Spleen (tissue), 11 donors: ENCODE data around the gene PLEKHA4. TPM values are rescaled to one million over a fixed set of nuclear protein-coding genes. Genes with fewer than 3 reads are reported as not detected.
"Not testable (repeated sequence)": the region's sequence is repeated elsewhere in the genome, so short reads cannot be mapped to it uniquely, and the experiment has no call there.

Experiments used
- DNase-seq: peaks from one replicate; pipeline ENCODE4 v3.0.0-alpha.2; 2020
- H3K27ac ChIP-seq, 8 donors: fragments of 200-600 bp; sonication (generic) in 7 of 8; 1 replicate in 4 of 8; 2 replicates in 4 of 8; pipeline versions ENCODE4 v1.5.0 to v1.8.0; 2016 to 2021; ENCODE audit warnings: inconsistent platforms in 4 of 8, mild to moderate bottlenecking in 4 of 8, moderate library complexity in 1 of 8
- H3K27me3 ChIP-seq, 7 donors: fragments of 200-600 bp; sonication (generic) in 6 of 7; replicated peaks in 1 of 7; 1 replicate in 4 of 7; 2 replicates in 3 of 7; pipeline versions ENCODE4 v1.5.0 to v1.8.0; 2016 to 2021; ENCODE audit warnings: inconsistent platforms in 3 of 7, mild to moderate bottlenecking in 1 of 7
- H3K36me3 ChIP-seq, 6 donors: fragments of 200-600 bp; sonication (generic) in 5 of 6; 1 replicate in 4 of 6; 2 replicates in 2 of 6; pipeline versions ENCODE4 v1.5.0 to v1.8.0; 2016 to 2021; ENCODE audit warnings: inconsistent platforms in 2 of 6
- H3K4me1 ChIP-seq, 6 donors: fragments of 200-600 bp; sonication (generic) in 5 of 6; 1 replicate in 3 of 6; 2 replicates in 3 of 6; pipeline versions ENCODE4 v1.5.0 to v1.8.0; 2016 to 2021; ENCODE audit warnings: inconsistent platforms in 3 of 6
- H3K4me3 ChIP-seq, 8 donors: fragments of 200-600 bp; sonication (generic) in 7 of 8; 1 replicate in 4 of 8; 2 replicates in 4 of 8; pipeline versions ENCODE4 v1.5.0 to v1.8.0; 2016 to 2021; ENCODE audit warnings: inconsistent platforms in 4 of 8, mild to moderate bottlenecking in 4 of 8, moderate library complexity in 2 of 8
- H3K9me3 ChIP-seq, 8 donors: fragments of 200-600 bp; sonication (generic) in 7 of 8; 1 replicate in 4 of 8; 2 replicates in 4 of 8; pipeline versions ENCODE4 v1.5.0 to v1.8.0; 2016 to 2021; ENCODE audit warnings: inconsistent platforms in 4 of 8
- POLR2A ChIP-seq, 3 donors: fragments of 450-650 bp; IDR thresholded peaks; one replicate each; pipeline ENCODE4 v1.5.1; 2017; ENCODE audit warnings: antibody characterized with exemption in 3 of 3, mild to moderate bottlenecking in 1 of 3
- POLR2AphosphoS5 ChIP-seq, 3 donors: sonication (generic); formaldehyde crosslinking; IDR thresholded peaks; one replicate each; pipeline ENCODE4 v1.5.1; 2017; ENCODE audit warnings: antibody characterized with exemption in 3 of 3
- WGBS, 5 donors: extraction: QIAGEN DNeasy Blood & Tissue Kit in 3 of 5; methylation state at CpG; one replicate each; pipeline versions ENCODE4 v1.1.5 to v1.1.7; 2013 to 2018; 5-methylcytosine and 5-hydroxymethylcytosine counted together
- intact Hi-C: fragments of 100-400 bp; cut with DNase I; formaldehyde crosslinking; loops from one replicate; pipeline ENCODE4 v1.15.0; 2023; ENCODE audit warnings: low total_unique reads
- polyA plus RNA-seq, 3 donors: library from polyadenylated mRNA; stranded (reverse); fragments of 200-250 nt; gene quantifications; one replicate each; pipeline ENCODE4 v1.2.1, GENCODE V29; 2013
- total RNA-seq, 7 donors: library from RNA; depleted of rRNA in 3 of 7; stranded (reverse); fragments of >200 nt in 3 of 7; fragmentation: NEBNext Ultra II Directional in 4 of 7; extraction: Animal tissue kit (Norgen Biotek cat#: 25700) in 4 of 7; gene quantifications; one replicate each; pipeline versions ENCODE4 v1.1.0 to v1.2.1, GENCODE V29; 2016 to 2021
- TF ChIP-seq, protein P1 (sequence below), 11 experiments: fragments of 200-600 bp in 7 of 11; fragments of 450-650 bp in 4 of 11; sonication (generic) in 4 of 11; IDR thresholded peaks in 8 of 11; conservative IDR thresholded peaks in 3 of 11; 1 replicate in 7 of 11; 2 replicates in 4 of 11; pipeline versions ENCODE4 v1.4.0 to v1.8.0; 2016 to 2021; ENCODE audit warnings: antibody characterized with exemption in 11 of 11, inconsistent platforms in 4 of 11, mild to moderate bottlenecking in 1 of 11
- donor health status: healthy with polysubstance abuse.
- donor health status: DM: no; HTN: no; CAD: no; lungs with moderate emphysema.
- donor health status: DM: no; HTN: no; CAD: no.
- donor health status: Bipolar disorder and iron deficiency.
- donor health status: healthy.
- donor health status: DM: no; HTN: no; CAD: no.
- donor health status: DM: yes; HTN: yes; CAD: no.

Gene PLEKHA4
- total and polyA plus RNA-seq, 10 donors, result 8.6 to 24.2 (median 14.9) TPM

DNA sequence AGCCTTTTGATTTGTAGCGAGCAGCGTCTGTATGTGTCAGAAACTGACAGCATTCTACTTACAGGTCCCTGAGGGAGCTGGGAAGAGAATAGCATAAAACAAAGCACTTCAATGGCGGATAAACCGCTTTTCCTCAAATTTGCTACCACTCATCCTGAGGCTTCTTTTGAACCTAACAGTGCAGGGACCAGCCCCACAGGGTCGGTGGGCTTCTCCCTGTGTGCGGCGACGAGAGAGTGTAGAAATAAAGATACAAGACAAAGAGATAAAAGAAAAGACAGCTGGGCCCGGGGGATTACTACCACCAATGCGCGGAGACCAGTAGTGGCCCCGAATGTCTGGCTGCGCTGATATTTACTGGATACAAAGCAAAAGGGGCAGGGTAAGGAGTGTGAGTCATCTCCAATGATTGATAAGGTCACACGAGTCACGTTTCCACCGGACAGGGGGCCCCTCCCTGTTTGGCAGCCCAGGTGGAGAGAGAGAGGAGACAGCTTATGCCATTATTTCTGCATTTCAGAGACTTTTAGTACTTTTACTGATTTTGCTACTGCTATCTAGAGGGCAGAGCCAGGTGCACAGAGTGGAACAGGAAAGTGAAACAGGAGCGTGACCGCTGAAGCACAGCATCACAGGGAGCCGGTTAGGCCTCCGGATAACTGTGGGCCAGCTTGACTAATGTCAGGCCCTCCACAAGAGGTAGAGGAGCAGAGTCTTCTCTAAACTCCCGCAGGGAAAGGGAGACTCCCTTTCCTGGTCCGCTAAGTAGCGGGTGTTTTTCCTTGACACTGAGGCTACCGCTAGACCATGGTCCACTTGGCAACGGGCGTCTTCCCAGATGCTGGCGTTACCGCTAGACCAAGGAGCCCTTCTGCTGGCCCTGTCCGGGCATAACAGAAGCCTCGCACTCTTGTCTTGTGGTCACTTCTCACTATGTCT is 7.9 kb upstream of the PLEKHA4 start:
- intact Hi-C loops, result loop anchor here (10.0 kb wide), 1 partner anchor 88 kb away; the partner anchor contains the start of gene FTL
- WGBS, 5 donors, result 65 to 80% (median 70%) methylated on average over 30 of the region's 30 CpGs
- not testable (repeated sequence) for DNase-seq

DNA sequence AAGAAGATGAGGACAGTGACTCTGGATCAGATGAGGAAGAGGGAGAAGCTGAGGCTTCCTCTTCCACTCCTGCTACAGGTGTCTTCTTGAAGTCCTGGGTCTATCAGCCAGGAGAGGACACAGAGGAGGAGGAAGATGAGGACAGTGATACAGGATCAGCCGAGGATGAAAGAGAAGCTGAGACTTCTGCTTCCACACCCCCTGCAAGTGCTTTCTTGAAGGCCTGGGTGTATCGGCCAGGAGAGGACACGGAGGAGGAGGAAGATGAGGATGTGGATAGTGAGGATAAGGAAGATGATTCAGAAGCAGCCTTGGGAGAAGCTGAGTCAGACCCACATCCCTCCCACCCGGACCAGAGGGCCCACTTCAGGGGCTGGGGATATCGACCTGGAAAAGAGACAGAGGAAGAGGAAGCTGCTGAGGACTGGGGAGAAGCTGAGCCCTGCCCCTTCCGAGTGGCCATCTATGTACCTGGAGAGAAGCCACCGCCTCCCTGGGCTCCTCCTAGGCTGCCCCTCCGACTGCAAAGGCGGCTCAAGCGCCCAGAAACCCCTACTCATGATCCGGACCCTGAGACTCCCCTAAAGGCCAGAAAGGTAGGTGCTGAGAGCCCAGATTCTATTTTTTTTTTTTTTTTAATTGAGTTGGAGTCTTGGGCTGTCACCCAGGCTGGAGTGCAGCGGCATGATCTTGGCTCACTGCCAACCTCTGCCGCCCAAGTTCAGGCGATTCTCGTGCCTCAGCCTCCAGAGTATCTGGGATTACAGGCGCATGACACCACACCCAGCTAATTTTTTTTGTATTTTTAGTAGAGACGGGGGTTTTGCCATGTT is 6.1 kb upstream of the PLEKHA4 start:
- Histone ChIP-seq H3K4me1 (peaks cover 41 to 75% (median 59%) of the 10 kb centered on the region in 6 donors), H3K9me3 (no peaks in the 10 kb centered on the region), H3K27ac (peak overlapping the region; percentile 96 to 100 (median 100)), H3K36me3 (peaks cover 0 to 65% (median 24%) of the 10 kb centered on the region in 6 donors), H3K4me3 (peak overlapping the region; percentile 60 to 90 (median 82)), H3K27me3 (no peaks in the 10 kb centered on the region)
- DNase-seq, result no peak
- peak in 1 of 3 donors; percentile 20 for TF ChIP-seq POLR2AphosphoS5 (IDR thresholded peaks at IDR 0.05)
- TF ChIP-seq, protein P1, sequence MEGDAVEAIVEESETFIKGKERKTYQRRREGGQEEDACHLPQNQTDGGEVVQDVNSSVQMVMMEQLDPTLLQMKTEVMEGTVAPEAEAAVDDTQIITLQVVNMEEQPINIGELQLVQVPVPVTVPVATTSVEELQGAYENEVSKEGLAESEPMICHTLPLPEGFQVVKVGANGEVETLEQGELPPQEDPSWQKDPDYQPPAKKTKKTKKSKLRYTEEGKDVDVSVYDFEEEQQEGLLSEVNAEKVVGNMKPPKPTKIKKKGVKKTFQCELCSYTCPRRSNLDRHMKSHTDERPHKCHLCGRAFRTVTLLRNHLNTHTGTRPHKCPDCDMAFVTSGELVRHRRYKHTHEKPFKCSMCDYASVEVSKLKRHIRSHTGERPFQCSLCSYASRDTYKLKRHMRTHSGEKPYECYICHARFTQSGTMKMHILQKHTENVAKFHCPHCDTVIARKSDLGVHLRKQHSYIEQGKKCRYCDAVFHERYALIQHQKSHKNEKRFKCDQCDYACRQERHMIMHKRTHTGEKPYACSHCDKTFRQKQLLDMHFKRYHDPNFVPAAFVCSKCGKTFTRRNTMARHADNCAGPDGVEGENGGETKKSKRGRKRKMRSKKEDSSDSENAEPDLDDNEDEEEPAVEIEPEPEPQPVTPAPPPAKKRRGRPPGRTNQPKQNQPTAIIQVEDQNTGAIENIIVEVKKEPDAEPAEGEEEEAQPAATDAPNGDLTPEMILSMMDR (IDR thresholded peaks at IDR 0.05 in 8 of 11, conservative IDR thresholded peaks at IDR 0.05 in 3 of 11), result no peak
- intact Hi-C loops, result loop anchor here (10.0 kb wide), 1 partner anchor 90 kb away; the partner anchor contains the start of gene FTL
- WGBS, 5 donors, result 24 to 43% (median 33%) methylated on average over 17 of the region's 17 CpGs

More for the DNA sequence above, 7.9 kb upstream of the PLEKHA4 start:
- TF ChIP-seq POLR2AphosphoS5 (IDR thresholded peaks at IDR 0.05), result peak in 1 of 3 donors; percentile 49
- Histone ChIP-seq H3K27ac (peak overlapping the region; percentile 66 to 100 (median 100)), H3K4me3 (peak overlapping the region; percentile 60 to 90 (median 82)), H3K36me3 (peaks cover 0 to 71% (median 24%) of the 10 kb centered on the region in 6 donors), H3K4me1 (peaks cover 41 to 88% (median 60%) of the 10 kb centered on the region in 6 donors)
- H3K27me3 ChIP-seq, H3K9me3 ChIP-seq: not testable (repeated sequence)

DNA sequence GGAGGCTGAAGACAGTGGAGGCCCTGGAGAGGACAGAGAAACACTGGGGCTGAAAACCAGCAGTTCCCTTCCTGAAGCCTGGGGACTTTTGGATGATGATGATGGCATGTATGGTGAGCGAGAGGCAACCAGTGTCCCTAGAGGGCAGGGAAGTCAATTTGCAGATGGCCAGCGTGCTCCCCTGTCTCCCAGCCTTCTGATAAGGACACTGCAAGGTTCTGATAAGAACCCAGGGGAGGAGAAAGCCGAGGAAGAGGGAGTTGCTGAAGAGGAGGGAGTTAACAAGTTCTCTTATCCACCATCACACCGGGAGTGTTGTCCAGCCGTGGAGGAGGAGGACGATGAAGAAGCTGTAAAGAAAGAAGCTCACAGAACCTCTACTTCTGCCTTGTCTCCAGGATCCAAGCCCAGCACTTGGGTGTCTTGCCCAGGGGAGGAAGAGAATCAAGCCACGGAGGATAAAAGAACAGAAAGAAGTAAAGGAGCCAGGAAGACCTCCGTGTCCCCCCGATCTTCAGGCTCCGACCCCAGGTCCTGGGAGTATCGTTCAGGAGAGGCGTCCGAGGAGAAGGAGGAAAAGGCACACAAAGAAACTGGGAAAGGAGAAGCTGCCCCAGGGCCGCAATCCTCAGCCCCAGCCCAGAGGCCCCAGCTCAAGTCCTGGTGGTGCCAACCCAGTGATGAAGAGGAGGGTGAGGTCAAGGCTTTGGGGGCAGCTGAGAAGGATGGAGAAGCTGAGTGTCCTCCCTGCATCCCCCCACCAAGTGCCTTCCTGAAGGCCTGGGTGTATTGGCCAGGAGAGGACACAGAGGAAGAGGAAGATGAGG is 5.3 kb upstream of the PLEKHA4 start:
- Histone ChIP-seq H3K4me3 (peak overlapping the region; percentile 60 to 90 (median 82)), H3K27ac (peak overlapping the region; percentile 96 to 100 (median 100)), H3K9me3 (no peaks in the 10 kb centered on the region), H3K27me3 (no peaks in the 10 kb centered on the region), H3K4me1 (peaks cover 39 to 72% (median 56%) of the 10 kb centered on the region in 6 donors), H3K36me3 (peaks cover 0 to 56% (median 24%) of the 10 kb centered on the region in 6 donors)
- WGBS, 5 donors, result 47 to 73% (median 59%) methylated on average over 14 of the region's 14 CpGs
- DNase-seq, result no peak
- TF ChIP-seq POLR2AphosphoS5 (IDR thresholded peaks at IDR 0.05) (peak in 1 of 3 donors; percentile 20), POLR2A (IDR thresholded peaks at IDR 0.05) (no peak)
- intact Hi-C loops, result loop anchor here (10.0 kb wide), 1 partner anchor 91 kb away; the partner anchor contains the start of gene FTL

DNA sequence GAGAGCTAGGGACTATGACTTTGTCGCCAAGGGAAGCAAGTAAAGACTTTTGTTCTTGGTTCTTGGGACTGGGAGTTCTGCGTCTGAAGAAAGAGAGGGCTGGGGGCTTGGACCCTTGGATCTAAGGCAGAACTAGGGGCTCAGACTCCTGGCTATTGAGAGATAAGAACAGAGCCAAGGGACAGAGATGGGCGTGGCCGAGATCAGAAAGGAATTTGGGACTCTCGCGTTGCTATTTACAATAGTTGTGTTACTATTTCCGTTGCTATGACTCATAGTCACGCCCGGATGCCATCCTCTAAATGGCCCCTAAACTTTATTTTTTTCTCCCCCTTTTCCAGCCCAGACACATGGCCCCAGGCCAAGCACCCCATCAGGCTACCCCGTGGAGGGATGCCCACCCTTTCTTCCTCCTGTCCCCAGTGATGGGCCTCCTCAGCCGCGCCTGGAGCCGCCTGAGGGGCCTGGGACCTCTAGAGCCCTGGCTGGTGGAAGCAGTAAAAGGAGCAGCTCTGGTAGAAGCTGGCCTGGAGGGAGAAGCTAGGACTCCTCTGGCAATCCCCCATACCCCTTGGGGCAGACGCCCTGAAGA is 4.6 kb upstream of the PLEKHA4 start:
- TF ChIP-seq, protein P1 (IDR thresholded peaks at IDR 0.05 in 8 of 11, conservative IDR thresholded peaks at IDR 0.05 in 3 of 11), result peak in 1 of 11 experiments; percentile 31
- TF ChIP-seq POLR2AphosphoS5 (IDR thresholded peaks at IDR 0.05), result peak; percentile 8 to 45 (median 24)
- TF ChIP-seq POLR2A (IDR thresholded peaks at IDR 0.05), result no peak
- Histone ChIP-seq H3K36me3 (peaks cover 0 to 49% (median 24%) of the 10 kb centered on the region in 6 donors), H3K4me3 (peak overlapping the region; percentile 60 to 90 (median 82)), H3K9me3 (no peaks in the 10 kb centered on the region), H3K27me3 (no peaks in the 10 kb centered on the region), H3K4me1 (peaks cover 38 to 70% (median 53%) of the 10 kb centered on the region in 6 donors), H3K27ac (peak overlapping the region; percentile 96 to 100 (median 100))
- intact Hi-C loops, result loop anchor here (10.0 kb wide), 1 partner anchor 92 kb away; the partner anchor contains the start of gene FTL
- peak; percentile 89 for DNase-seq
- WGBS, 5 donors, result 3 to 5% (median 4%) methylated on average over 14 of the region's 14 CpGs
